Tibial nerve (tissue), 4 donors: ENCODE measurements around the gene ALOXE3. TPM values are rescaled to one million over a fixed set of nuclear protein-coding genes. Genes with fewer than 3 reads are reported as not detected.
"Not testable (repeated sequence)": the region's sequence is repeated elsewhere in the genome, so short reads cannot be mapped to it uniquely, and the experiment has no call there.

Source experiments
- DNase-seq, 2 donors: peaks; one replicate each; pipeline ENCODE4 v3.0.0-alpha.2; 2019; ENCODE audit warnings: low spot score in 2 of 2
- H3K27ac ChIP-seq, 4 donors: fragments of 200-600 bp; sonication (generic) in 3 of 4; one replicate each; pipeline ENCODE4 v1.5.1; 2017 to 2019; ENCODE audit warnings: mild to moderate bottlenecking in 1 of 4
- H3K27me3 ChIP-seq, 2 donors: fragments of 200-600 bp; sonication (generic) in 1 of 2; one replicate each; pipeline versions ENCODE4 v1.5.1 to v1.6.0; 2017 to 2019
- H3K36me3 ChIP-seq, 3 donors: fragments of 200-600 bp; sonication (generic); one replicate each; pipeline ENCODE4 v1.5.1; 2018 to 2019
- H3K4me1 ChIP-seq, 4 donors: fragments of 200-600 bp; sonication (generic) in 3 of 4; one replicate each; pipeline ENCODE4 v1.5.1; 2017 to 2019
- H3K4me3 ChIP-seq, 4 donors: fragments of 200-600 bp; sonication (generic) in 3 of 4; one replicate each; pipeline ENCODE4 v1.5.1; 2017 to 2019; ENCODE audit warnings: mild to moderate bottlenecking in 1 of 4, moderate library complexity in 1 of 4
- H3K9me3 ChIP-seq, 4 donors: fragments of 200-600 bp; sonication (generic) in 3 of 4; one replicate each; pipeline ENCODE4 v1.5.1; 2017 to 2019
- CTCF ChIP-seq, 5 experiments: fragments of 200-600 bp in 3 of 5; fragments of 450-650 bp in 2 of 5; sonication (generic) in 3 of 5; IDR thresholded peaks; one replicate each; pipeline ENCODE4 v1.5.1; 2016 to 2019; ENCODE audit warnings: antibody characterized with exemption in 5 of 5, mild to moderate bottlenecking in 3 of 5, moderate library complexity in 2 of 5
- EP300 ChIP-seq, 2 donors: sonication (generic); formaldehyde crosslinking; IDR thresholded peaks; one replicate each; pipeline ENCODE4 v1.6.1; 2017; ENCODE audit warnings: antibody characterized with exemption in 2 of 2, mild to moderate bottlenecking in 1 of 2
- POLR2A ChIP-seq, 2 donors: fragments of 450-650 bp; IDR thresholded peaks; one replicate each; pipeline ENCODE4 v1.6.1; 2017; ENCODE audit warnings: antibody characterized with exemption in 2 of 2, mild to moderate bottlenecking in 2 of 2, moderate library complexity in 2 of 2
- WGBS, 2 donors: methylation state at CpG; one replicate each; pipeline ENCODE4 v1.1.5; 2018; 5-methylcytosine and 5-hydroxymethylcytosine counted together
- total RNA-seq, 4 donors: library from RNA; depleted of rRNA; stranded (reverse); fragments of >200 nt; gene quantifications; one replicate each; pipeline ENCODE4 v1.1.0, GENCODE V29; 2016

Gene ALOXE3
- total RNA-seq, 4 donors from 2014 or later, result not detected

GRCh38 chr17:8064561-8065019 is 53.7 kb downstream of the ALOXE3 start:
- Histone ChIP-seq H3K4me1 (peaks cover 0 to 23% (median 0%) of the 10 kb centered on the region in 4 donors), H3K36me3 (no peaks in the 10 kb centered on the region), H3K9me3 (no peaks in the 10 kb centered on the region), H3K4me3 (no peak overlapping the region), H3K27ac (no peak overlapping the region), H3K27me3 (peaks cover 0 to 56% of the 10 kb centered on the region in 2 donors)
- WGBS, 2 donors, result 30 to 45% methylated on average over 6 of the region's 6 CpGs
- DNase-seq, result no peak
- no peak for TF ChIP-seq POLR2A (IDR thresholded peaks at IDR 0.05)
- no peak for TF ChIP-seq CTCF (IDR thresholded peaks at IDR 0.05)
- TF ChIP-seq EP300 (IDR thresholded peaks at IDR 0.05), result no peak

GRCh38 chr17:8063761-8064534 is 54.4 kb downstream of the ALOXE3 start:
- WGBS, 2 donors, result 7 to 8% methylated on average over 14 to 16 of the region's 28 CpGs
- DNase-seq, result no peak

GRCh38 chr17:8062807-8063483 is 55.4 kb downstream of the ALOXE3 start:
- H3K4me3 ChIP-seq, result peak overlapping the region in 1 of 4 donors; percentile 17
- no peak for TF ChIP-seq EP300 (IDR thresholded peaks at IDR 0.05)
- no peak for TF ChIP-seq CTCF (IDR thresholded peaks at IDR 0.05)
- no peak for TF ChIP-seq POLR2A (IDR thresholded peaks at IDR 0.05)
- H3K9me3 ChIP-seq, result no peaks in the 10 kb centered on the region
- DNase-seq, result no peak
- peaks cover 0 to 21% (median 0%) of the 10 kb centered on the region in 4 donors for H3K4me1 ChIP-seq
- 11 to 12% methylated on average over 15 of the region's 15 CpGs for WGBS, 2 donors
- no peaks in the 10 kb centered on the region for H3K36me3 ChIP-seq
- H3K27ac ChIP-seq, result no peak overlapping the region
- H3K27me3 ChIP-seq, result peaks cover 0 to 72% of the 10 kb centered on the region in 2 donors

More at GRCh38 chr17:8063761-8064534, 54.4 kb downstream of the ALOXE3 start:
- Histone ChIP-seq H3K4me1 (peaks cover 0 to 21% (median 0%) of the 10 kb centered on the region in 4 donors), H3K27ac (no peak overlapping the region), H3K9me3 (no peaks in the 10 kb centered on the region), H3K36me3 (no peaks in the 10 kb centered on the region), H3K4me3 (no peak overlapping the region), H3K27me3 (peaks cover 0 to 62% of the 10 kb centered on the region in 2 donors)
- no peak for TF ChIP-seq EP300 (IDR thresholded peaks at IDR 0.05)
- TF ChIP-seq CTCF (IDR thresholded peaks at IDR 0.05), result no peak

- TF ChIP-seq EP300 (IDR thresholded peaks at IDR 0.05) (no peak), POLR2A (IDR thresholded peaks at IDR 0.05) (no peak), CTCF (IDR thresholded peaks at IDR 0.05) (no peak)
- H3K36me3 ChIP-seq, result no peaks in the 10 kb centered on the region
- H3K4me3 ChIP-seq, result peak overlapping the region in 1 of 4 donors; percentile 17
- H3K4me1 ChIP-seq, result peaks cover 0 to 27% (median 0%) of the 10 kb centered on the region in 4 donors
- 11% methylated on average over 8 of the region's 8 CpGs for WGBS, 2 donors
- no peak for DNase-seq
- H3K9me3 ChIP-seq, result no peaks in the 10 kb centered on the region
- H3K27me3 ChIP-seq, result peaks cover 0 to 74% of the 10 kb centered on the region in 2 donors
- H3K27ac ChIP-seq, result no peak overlapping the region
Observed at GRCh38 chr17:8062435-8062806, 55.9 kb downstream of the ALOXE3 start.

DNA sequence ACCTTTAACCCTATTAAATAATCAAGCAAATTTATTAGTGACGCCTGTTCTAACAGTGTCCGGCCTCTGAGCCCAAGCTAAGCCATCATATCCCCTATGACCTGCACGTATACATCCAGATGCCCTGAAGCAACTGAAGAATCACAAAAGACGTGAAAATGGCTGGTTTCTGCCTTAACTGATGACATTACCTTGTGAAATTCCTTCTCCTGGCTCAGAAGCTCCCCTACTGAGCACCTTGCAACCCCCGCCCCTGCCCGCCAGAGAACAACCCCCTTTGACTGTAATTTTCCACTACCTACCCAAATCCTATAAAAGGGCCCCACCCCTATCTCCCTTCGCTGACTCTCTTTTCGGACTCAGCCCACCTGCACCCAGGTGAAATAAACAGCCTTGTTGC is 56.5 kb downstream of the ALOXE3 start:
- H3K27ac ChIP-seq, H3K4me3 ChIP-seq, H3K9me3 ChIP-seq, DNase-seq, H3K36me3 ChIP-seq: not testable (repeated sequence)
- peaks cover 0 to 30% (median 0%) of the 10 kb centered on the region in 4 donors for H3K4me1 ChIP-seq
- peaks cover 0 to 74% of the 10 kb centered on the region in 2 donors for H3K27me3 ChIP-seq
- 34 to 54% methylated on average over 8 of the region's 8 CpGs for WGBS, 2 donors
